ENCODE data around the gene PRUNE1. TPM values are rescaled to one million over a fixed set of nuclear protein-coding genes. Genes with fewer than 3 reads are reported as not detected.

The PRUNE1 gene
- total and polyA plus RNA-seq, 2 of the 4 experiments (the other 2 are of a cell fraction): 7.9 to 9.4 TPM

DNA sequence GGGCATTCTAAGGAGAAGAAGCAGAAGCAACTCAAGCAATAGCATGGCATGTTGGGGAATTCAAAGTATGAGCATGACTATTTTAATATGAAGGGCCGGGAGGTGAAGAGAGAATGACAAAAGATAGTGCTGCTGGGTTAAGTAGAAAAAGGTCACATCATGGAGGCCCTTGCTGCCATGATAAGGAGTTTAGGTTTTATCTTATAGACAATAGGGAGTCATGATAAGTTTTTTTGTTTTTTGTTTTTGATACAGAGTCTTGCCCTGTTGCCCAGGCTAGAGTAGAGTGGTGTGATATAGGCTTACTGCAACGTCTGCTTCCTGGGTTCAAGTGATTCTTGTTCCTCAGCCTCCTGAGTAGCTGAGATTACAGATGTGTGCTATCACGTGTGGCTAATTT, 31.3 kb downstream of the PRUNE1 start:
- no peak overlapping the region for H3K23ac ChIP-seq (ENCODE audit: low read depth, low read length)
- no peaks in the 10 kb centered on the region for H3K27me3 ChIP-seq (ENCODE audit: control insufficient read depth, insufficient read depth, low read length)
- no peak overlapping the region for H3K4ac ChIP-seq (ENCODE audit: low read depth, low read length)
- H4K8ac ChIP-seq (ENCODE audit: low read depth in 2 of 2, low read length in 2 of 2): no peak overlapping the region
- H3K14ac ChIP-seq (replicated peaks; ENCODE audit: low read depth, low read length): no peak overlapping the region
- no TSS peak for BruUV-seq (replicated peaks)
- no peaks in the 10 kb centered on the region for H3K9me1 ChIP-seq (ENCODE audit: insufficient read depth, low read length)
- H3K27ac ChIP-seq (ENCODE audit: insufficient read depth, low read length): no peak overlapping the region
- no peak overlapping the region for H2BK15ac ChIP-seq (ENCODE audit: low read depth, low read length)
- H2AK5ac ChIP-seq (ENCODE audit: low read depth, low read length): no peak overlapping the region
- intact Hi-C loops (cut with micrococcal nuclease) (no loop called here), dilution Hi-C loops (cut with HindIII; ENCODE audit: low sequenced_read_pairs, unreplicated experiment) (no loop called here), in situ Hi-C loops (cut with MboI; ENCODE audit: low sequenced_read_pairs) (loop anchor here (10.0 kb wide), 1 partner anchor 65 kb away; the partner anchor contains the start of gene CERS2)
- no peak overlapping the region for H3K56ac ChIP-seq (ENCODE audit: extremely low read depth, insufficient read depth, low read length)
- H4K5ac ChIP-seq (ENCODE audit: low read depth, low read length): no peak overlapping the region
- no peak overlapping the region for H2BK120ac ChIP-seq (ENCODE audit: low read depth, low read length)
- no peaks in the 10 kb centered on the region for H3K4me1 ChIP-seq (ENCODE audit: control insufficient read depth, insufficient read depth, low read length)
- no peak overlapping the region for H4K91ac ChIP-seq (ENCODE audit: insufficient read depth, low read depth, low read length)
- no peak overlapping the region for H3K4me3 ChIP-seq (ENCODE audit: insufficient read depth, low read depth, low read length)
- no peaks in the 10 kb centered on the region for H3K9me3 ChIP-seq (ENCODE audit: control insufficient read depth, insufficient read depth, low read length)
- no peak overlapping the region for H3K18ac ChIP-seq (ENCODE audit: low read depth, low read length)
- POLR2A ChIA-PET (ENCODE audit: unreplicated experiment): no interaction called here
- H2BK5ac ChIP-seq (ENCODE audit: low read depth, low read length, poor library complexity, severe bottlenecking): no peak overlapping the region
- H2AFZ ChIP-seq (replicated peaks; ENCODE audit: low read length, poor library complexity): no peak overlapping the region
- TF ChIP-seq NFE2L2 (IDR thresholded peaks at IDR 0.05; ENCODE audit: low read depth, low read length) (no peak), POLR2A (IDR thresholded peaks at IDR 0.05; ENCODE audit: low read depth, low read length) (no peak), CEBPB (IDR thresholded peaks at IDR 0.05; ENCODE audit: low read depth, low read length) (no peak), MAFK (IDR thresholded peaks at IDR 0.05; ENCODE audit: low read depth, low read length) (no peak), SMC3 (IDR thresholded peaks at IDR 0.05; ENCODE audit: low read depth, low read length) (no peak), MAZ (IDR thresholded peaks at IDR 0.05; ENCODE audit: borderline replicate concordance, low read depth, low read length) (no peak), BHLHE40 (IDR thresholded peaks at IDR 0.05; ENCODE audit: low read depth, low read length) (no peak), CHD1 (IDR thresholded peaks at IDR 0.05; ENCODE audit: low read depth, low read length) (no peak), RCOR1 (IDR thresholded peaks at IDR 0.05; ENCODE audit: insufficient replicate concordance, low read length) (no peak), RAD21 (IDR thresholded peaks at IDR 0.05; ENCODE audit: low read length) (no peak), RFX5 (IDR thresholded peaks at IDR 0.05; ENCODE audit: low read depth, low read length) (no peak)
- TF ChIP-seq, protein P1, sequence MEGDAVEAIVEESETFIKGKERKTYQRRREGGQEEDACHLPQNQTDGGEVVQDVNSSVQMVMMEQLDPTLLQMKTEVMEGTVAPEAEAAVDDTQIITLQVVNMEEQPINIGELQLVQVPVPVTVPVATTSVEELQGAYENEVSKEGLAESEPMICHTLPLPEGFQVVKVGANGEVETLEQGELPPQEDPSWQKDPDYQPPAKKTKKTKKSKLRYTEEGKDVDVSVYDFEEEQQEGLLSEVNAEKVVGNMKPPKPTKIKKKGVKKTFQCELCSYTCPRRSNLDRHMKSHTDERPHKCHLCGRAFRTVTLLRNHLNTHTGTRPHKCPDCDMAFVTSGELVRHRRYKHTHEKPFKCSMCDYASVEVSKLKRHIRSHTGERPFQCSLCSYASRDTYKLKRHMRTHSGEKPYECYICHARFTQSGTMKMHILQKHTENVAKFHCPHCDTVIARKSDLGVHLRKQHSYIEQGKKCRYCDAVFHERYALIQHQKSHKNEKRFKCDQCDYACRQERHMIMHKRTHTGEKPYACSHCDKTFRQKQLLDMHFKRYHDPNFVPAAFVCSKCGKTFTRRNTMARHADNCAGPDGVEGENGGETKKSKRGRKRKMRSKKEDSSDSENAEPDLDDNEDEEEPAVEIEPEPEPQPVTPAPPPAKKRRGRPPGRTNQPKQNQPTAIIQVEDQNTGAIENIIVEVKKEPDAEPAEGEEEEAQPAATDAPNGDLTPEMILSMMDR (conservative IDR thresholded peaks at IDR 0.05; ENCODE audit: low read depth, low read length): no peak
- TF ChIP-seq, protein P2, sequence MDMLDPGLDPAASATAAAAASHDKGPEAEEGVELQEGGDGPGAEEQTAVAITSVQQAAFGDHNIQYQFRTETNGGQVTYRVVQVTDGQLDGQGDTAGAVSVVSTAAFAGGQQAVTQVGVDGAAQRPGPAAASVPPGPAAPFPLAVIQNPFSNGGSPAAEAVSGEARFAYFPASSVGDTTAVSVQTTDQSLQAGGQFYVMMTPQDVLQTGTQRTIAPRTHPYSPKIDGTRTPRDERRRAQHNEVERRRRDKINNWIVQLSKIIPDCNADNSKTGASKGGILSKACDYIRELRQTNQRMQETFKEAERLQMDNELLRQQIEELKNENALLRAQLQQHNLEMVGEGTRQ (IDR thresholded peaks at IDR 0.05; ENCODE audit: low read depth, low read length): no peak
- H2AK9ac ChIP-seq (replicated peaks; ENCODE audit: low read depth, low read length, poor library complexity): no peak overlapping the region
- WGBS, 2 experiments (ENCODE audit: extremely low coverage in 2 of 2, insufficient read length in 1 of 2): 90% methylated on average over 1 of the region's 3 CpGs; no CpG with 5 or more reads in 1 of the 2 experiments
- no peak overlapping the region for H2BK20ac ChIP-seq (ENCODE audit: low read depth, low read length)
- peaks cover 7% of the 10 kb centered on the region for H3K36me3 ChIP-seq (ENCODE audit: control insufficient read depth, insufficient read depth, low read length)
- H3K79me1 ChIP-seq (ENCODE audit: low read depth in 1 of 2, low read length in 2 of 2): no peaks in the 10 kb centered on the region
- no peak overlapping the region for H3K4me2 ChIP-seq (ENCODE audit: low read depth, low read length)
- DNase-seq: no peak
- no peak for ATAC-seq (ENCODE audit: low read depth)
- CTCF ChIA-PET: interaction anchor here (0.7 kb wide), 1 partner anchor 91 kb away, joined by 3 read pairs; no protein-coding TSS in a partner anchor
- H3K9ac ChIP-seq (ENCODE audit: low read depth, low read length): no peak overlapping the region
- no peaks in the 10 kb centered on the region for H4K20me1 ChIP-seq (ENCODE audit: insufficient read depth, low read length)

Data from IMR-90 (cell line).